Endodermal cell (in vitro differentiated cells): ENCODE measurements around the gene ZBTB20. TPM values are rescaled to one million over a fixed set of nuclear protein-coding genes. Genes with fewer than 3 reads are reported as not detected.
A peak's percentile ranks its signal among the peaks of the same experiment; 100 is the strongest.

ENCODE experiments used
- DNase-seq: peaks from one replicate; pipeline ENCODE4 v3.0.0-alpha.2; 2017
- H3K27ac ChIP-seq: 2 replicates; pipeline ENCODE4 v1.5.1; 2013; ENCODE audit warnings: mild to moderate bottlenecking, low read depth, low read length, moderate library complexity
- H3K27me3 ChIP-seq: 2 replicates; pipeline ENCODE4 v1.6.1; 2013; ENCODE audit warnings: mild to moderate bottlenecking, low read length, moderate library complexity; ENCODE audit not compliant: insufficient read depth, control insufficient read depth, poor library complexity, severe bottlenecking
- H3K36me3 ChIP-seq: 2 replicates; pipeline ENCODE4 v1.7.0; 2013; ENCODE audit warnings: mild to moderate bottlenecking, low read length, moderate library complexity; ENCODE audit not compliant: control insufficient read depth, insufficient read depth
- H3K4me1 ChIP-seq: one replicate; pipeline ENCODE4 v1.7.0; 2013; ENCODE audit warnings: low read length; ENCODE audit not compliant: control insufficient read depth, insufficient read depth
- H3K4me3 ChIP-seq: 2 replicates; pipeline ENCODE4 v1.5.1; 2013; ENCODE audit warnings: mild to moderate bottlenecking, low read length, moderate library complexity
- H3K9ac ChIP-seq: 2 replicates; pipeline ENCODE4 v1.6.1; 2013; ENCODE audit warnings: mild to moderate bottlenecking, low read length, moderate library complexity; ENCODE audit not compliant: poor library complexity, severe bottlenecking; ENCODE audit errors: extremely low read depth
- H3K9me3 ChIP-seq: 2 replicates; pipeline ENCODE4 v1.6.1; 2013; ENCODE audit warnings: mild to moderate bottlenecking, low read length, moderate library complexity; ENCODE audit not compliant: control insufficient read depth
- H3K27ac Mint-ChIP-seq: 2 replicates; pipeline ENCODE4 v1.8.0; 2020; ENCODE audit warnings: mixed read lengths
- H3K27me3 Mint-ChIP-seq: 2 replicates; pipeline ENCODE4 v1.8.0; 2021; ENCODE audit warnings: mild to moderate bottlenecking, mixed read lengths; ENCODE audit not compliant: insufficient read depth
- H3K36me3 Mint-ChIP-seq: 2 replicates; pipeline ENCODE4 v1.8.0; 2020; ENCODE audit warnings: low read depth, mixed read lengths
- H3K4me1 Mint-ChIP-seq: 2 replicates; pipeline ENCODE4 v1.8.0; 2020; ENCODE audit warnings: mixed read lengths
- H3K4me3 Mint-ChIP-seq: 2 replicates; pipeline ENCODE4 v1.8.0; 2020; ENCODE audit warnings: mild to moderate bottlenecking, moderate library complexity, mixed read lengths
- H3K9me3 Mint-ChIP-seq: 2 replicates; pipeline ENCODE4 v1.8.0; 2020; ENCODE audit warnings: mild to moderate bottlenecking, mixed read lengths
- CTCF ChIP-seq: fragments of 200-600 bp; sonication (generic); conservative IDR thresholded peaks from 2 replicates; pipeline ENCODE4 v1.5.0; 2021; ENCODE audit warnings: antibody characterized with exemption, mild to moderate bottlenecking
- WGBS, 2 experiments: methylation state at CpG; one replicate each; pipeline versions ENCODE4 v1.1.5 to v1.1.7; 2013; ENCODE audit warnings: missing lambda C conversion rate in 2 of 2, mixed read lengths in 1 of 2; ENCODE audit not compliant: insufficient coverage in 1 of 2, insufficient read length in 1 of 2; 5-methylcytosine and 5-hydroxymethylcytosine counted together
- total RNA-seq, 2 donors: library from RNA; stranded (reverse); fragmentation: NEBNext Ultra II Directional in 1 of 2; extraction: Animal tissue kit (Norgen Biotek cat#: 25700) in 1 of 2; gene quantifications; 2 replicates in 1 of 2; 3 replicates in 1 of 2; pipeline ENCODE4 v1.2.1, GENCODE V29; 2021

ZBTB20 gene
- total RNA-seq, 2 donors from 2014 or later: 1.6 to 2.9 TPM

DNA sequence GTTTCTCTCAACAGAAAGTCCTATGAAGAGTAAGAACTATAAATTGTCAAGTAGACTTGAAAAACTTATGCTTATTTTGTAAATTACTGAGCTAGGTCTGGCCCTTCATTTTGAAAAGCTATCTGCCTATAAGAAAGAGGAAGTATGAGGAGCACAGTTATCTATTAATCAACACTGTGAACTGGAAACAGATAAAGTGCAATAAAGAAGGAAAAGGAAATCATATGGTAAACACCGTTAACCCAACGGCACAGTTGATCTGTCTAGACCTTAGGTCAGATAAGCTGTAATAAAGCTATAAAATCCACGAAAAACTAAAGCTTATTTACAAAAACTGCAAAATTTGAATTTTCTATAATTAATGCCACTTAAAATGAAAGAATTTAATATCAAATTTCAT lies 242.5 kb downstream of the ZBTB20 start:
- Mint-ChIP-seq H3K27me3 (peaks cover 53% of the 10 kb centered on the region), H3K27ac (no peak overlapping the region), H3K4me3 (no peak overlapping the region), H3K9me3 (no peaks in the 10 kb centered on the region), H3K36me3 (no peaks in the 10 kb centered on the region), H3K4me1 (peaks cover 20% of the 10 kb centered on the region)
- no peak overlapping the region for H3K9ac ChIP-seq
- no peaks in the 10 kb centered on the region for H3K36me3 ChIP-seq
- no peak overlapping the region for H3K4me3 ChIP-seq
- no peak overlapping the region for H3K27ac ChIP-seq
- TF ChIP-seq CTCF: no peak
- H3K27me3 ChIP-seq: no peaks in the 10 kb centered on the region
- no peak for DNase-seq
- peaks cover 9% of the 10 kb centered on the region for H3K4me1 ChIP-seq
- H3K9me3 ChIP-seq: no peaks in the 10 kb centered on the region
- WGBS, 2 experiments: 92 to 97% methylated on average over 2 to 3 of the region's 3 CpGs

DNA sequence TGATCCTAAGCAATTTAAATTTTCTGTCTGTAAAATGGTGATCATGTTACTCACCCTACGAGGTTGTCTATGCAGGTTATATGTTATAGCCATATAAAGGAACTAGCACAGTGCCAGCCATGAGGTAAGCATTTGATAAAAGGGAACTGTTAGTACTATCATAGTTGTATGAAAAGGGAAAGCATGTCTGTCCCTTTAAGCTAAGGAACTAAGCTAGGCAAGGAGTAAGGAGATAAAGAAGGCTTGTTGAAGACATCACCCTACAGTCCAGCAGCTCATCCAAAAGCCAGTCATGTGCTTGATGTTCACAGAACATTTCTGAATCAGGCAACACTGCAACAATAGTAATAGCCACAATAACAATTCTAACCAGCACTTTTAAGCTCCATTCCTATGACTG lies 243.9 kb downstream of the ZBTB20 start:
- peak overlapping the region; percentile 78 for H3K27ac ChIP-seq
- H3K27me3 Mint-ChIP-seq: peaks cover 62% of the 10 kb centered on the region
- no peaks in the 10 kb centered on the region for H3K36me3 ChIP-seq
- no peak overlapping the region for H3K9ac ChIP-seq
- no peak for DNase-seq
- H3K27me3 ChIP-seq: no peaks in the 10 kb centered on the region
- H3K4me1 Mint-ChIP-seq: peaks cover 20% of the 10 kb centered on the region
- H3K9me3 Mint-ChIP-seq: no peaks in the 10 kb centered on the region
- TF ChIP-seq CTCF: no peak
- H3K36me3 Mint-ChIP-seq: no peaks in the 10 kb centered on the region
- WGBS, 2 experiments: 80 to 83% methylated on average over 1 of the region's 1 CpG
- H3K4me1 ChIP-seq: peaks cover 9% of the 10 kb centered on the region
- H3K9me3 ChIP-seq: no peaks in the 10 kb centered on the region
- no peak overlapping the region for H3K4me3 Mint-ChIP-seq
- no peak overlapping the region for H3K4me3 ChIP-seq
- H3K27ac Mint-ChIP-seq: no peak overlapping the region

- Mint-ChIP-seq H3K27ac (no peak overlapping the region), H3K27me3 (peaks cover 60% of the 10 kb centered on the region), H3K4me1 (peaks cover 20% of the 10 kb centered on the region), H3K36me3 (no peaks in the 10 kb centered on the region), H3K4me3 (no peak overlapping the region), H3K9me3 (no peaks in the 10 kb centered on the region)
- Histone ChIP-seq H3K9ac (no peak overlapping the region), H3K4me3 (no peak overlapping the region), H3K27ac (peak overlapping the region; percentile 78), H3K9me3 (no peaks in the 10 kb centered on the region), H3K4me1 (peaks cover 9% of the 10 kb centered on the region), H3K27me3 (no peaks in the 10 kb centered on the region), H3K36me3 (no peaks in the 10 kb centered on the region)
- no peak for TF ChIP-seq CTCF
- DNase-seq: peak; percentile 71
Observed at GRCh38 chr3:114902691-114903101, 244.4 kb downstream of the ZBTB20 start.
